ENCODE data around the gene SERPINA1.
"Not testable (repeated sequence)": the region's sequence is repeated elsewhere in the genome, so short reads cannot be mapped to it uniquely, and the experiment has no call there.

Gene SERPINA1

DNA sequence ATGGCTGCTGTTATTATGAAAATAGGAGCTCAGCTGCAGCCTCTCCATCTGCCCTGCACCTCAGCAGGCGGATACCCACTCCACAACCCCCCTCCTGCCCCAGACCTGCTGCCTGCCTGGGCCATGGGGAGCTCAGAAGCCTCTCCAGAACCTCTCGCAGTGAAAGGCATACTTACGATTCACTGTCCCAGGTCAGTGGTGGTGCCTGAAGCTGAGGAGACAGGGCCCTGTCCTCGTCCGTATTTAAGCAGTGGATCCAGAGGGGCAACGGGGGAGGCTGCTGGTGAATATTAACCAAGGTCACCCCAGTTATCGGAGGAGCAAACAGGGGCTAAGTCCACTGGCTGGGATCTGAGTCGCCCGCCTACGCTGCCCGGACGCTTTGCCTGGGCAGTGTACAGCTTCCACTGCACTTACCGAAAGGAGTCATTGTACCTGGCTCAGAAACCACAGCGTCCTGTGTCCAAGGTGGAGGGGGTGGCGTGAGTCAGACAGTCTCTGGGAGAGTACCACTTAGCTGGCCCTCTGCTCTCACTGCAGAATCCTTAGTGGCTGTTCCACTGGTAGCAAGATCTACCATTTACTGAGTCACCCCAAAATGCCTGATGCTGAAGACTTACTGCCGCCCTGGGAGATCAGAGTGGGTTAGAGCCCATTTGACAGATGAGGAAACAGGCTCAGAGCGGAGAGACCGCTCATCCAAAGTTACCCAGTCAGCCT is at the start of gene SERPINA1:
SERPINA1 (minus strand) TSS at position 219 of the 720 bp plus-strand sequence. CDS start 5,365 bp downstream, outside the sequence.
- DNase-seq, result no peak

DNA sequence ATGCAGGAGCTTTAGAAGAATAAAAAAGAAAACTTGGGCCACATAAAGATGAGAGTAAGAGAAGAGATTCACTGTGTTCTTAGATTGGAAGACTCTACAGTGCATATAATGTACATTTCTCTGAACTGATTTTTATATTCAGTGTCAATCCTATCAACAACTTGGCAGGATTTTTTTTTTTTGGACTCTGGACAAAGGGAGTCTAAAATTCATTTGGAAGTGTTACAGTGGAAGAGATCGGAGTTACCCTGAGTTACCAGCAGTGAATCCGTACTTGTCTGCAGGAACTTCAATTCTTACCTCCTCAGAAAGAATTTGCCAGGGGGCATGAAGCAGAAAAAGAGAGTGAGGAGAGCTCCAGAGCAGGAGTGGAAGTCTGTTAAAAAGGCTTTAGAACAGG is 40.2 kb upstream of the SERPINA1 start:
- DNase-seq, result no peak

DNA sequence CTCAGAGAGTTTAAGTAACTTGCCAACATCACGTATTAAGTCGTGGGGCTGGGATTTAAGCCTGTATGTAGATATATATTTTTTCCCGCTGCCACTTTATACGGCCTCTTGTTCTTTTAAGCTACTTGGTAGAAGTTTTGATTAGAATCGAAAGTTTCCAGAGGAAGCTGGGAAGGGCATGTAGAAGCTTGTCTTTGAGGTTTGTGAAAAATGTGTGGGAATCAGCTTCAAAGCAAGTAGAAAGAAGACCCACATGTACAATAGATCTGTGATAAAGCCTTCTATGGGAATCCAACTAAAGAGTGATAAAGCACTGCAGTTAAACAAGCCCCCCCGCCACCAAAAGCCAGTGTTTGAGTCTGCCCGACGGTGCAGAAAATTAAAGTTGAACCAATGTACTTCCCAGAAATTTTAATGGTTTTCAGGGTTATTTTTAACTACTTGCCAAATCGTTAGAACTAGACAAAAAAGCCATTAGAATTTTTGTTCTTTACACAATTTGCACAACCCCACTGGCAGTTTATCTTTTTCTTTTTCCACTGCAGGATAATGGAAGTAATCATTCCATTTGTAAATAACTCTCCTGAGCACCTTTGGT is 38.7 kb upstream of the SERPINA1 start:
- DNase-seq, result no peak

DNA sequence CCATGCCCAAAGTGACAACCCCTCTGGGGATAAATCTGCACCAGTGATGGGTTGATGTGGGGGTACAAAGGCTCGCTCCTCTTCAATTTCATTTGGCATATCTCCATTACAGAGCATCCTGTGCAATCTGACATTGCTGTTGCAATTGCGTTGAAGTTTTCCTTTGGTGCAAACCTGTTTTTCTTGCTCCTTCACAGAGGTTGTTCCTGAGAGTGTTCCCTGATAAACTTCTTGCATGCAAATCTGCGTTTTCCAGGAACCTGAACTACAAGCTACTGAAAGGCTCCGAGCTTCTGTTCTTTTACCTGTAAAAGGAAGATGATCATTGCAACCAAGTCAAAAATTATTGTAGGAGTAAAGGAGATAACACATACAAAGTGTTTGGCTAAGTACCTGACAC is 38.1 kb upstream of the SERPINA1 start:
- no peak for DNase-seq

DNA sequence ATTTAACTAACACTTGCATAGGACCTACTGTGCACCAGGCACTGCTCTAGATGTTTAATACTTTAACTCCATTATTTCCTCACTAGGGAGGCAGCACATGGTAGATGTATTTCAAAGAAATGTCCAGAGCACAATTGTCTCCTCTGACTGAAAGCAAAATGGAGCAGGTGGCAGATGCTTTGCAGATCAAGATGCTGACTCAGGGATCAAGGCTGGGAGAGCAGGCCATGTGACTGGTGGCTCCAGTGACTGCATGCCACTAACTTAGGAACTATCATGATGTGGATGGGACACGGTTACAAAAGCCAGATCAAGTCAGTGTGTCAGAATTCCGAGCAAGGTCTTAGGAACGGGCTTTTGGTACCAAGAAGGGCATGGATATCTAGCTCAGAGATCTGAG is 36.0 kb upstream of the SERPINA1 start:
- DNase-seq, result no peak

DNA sequence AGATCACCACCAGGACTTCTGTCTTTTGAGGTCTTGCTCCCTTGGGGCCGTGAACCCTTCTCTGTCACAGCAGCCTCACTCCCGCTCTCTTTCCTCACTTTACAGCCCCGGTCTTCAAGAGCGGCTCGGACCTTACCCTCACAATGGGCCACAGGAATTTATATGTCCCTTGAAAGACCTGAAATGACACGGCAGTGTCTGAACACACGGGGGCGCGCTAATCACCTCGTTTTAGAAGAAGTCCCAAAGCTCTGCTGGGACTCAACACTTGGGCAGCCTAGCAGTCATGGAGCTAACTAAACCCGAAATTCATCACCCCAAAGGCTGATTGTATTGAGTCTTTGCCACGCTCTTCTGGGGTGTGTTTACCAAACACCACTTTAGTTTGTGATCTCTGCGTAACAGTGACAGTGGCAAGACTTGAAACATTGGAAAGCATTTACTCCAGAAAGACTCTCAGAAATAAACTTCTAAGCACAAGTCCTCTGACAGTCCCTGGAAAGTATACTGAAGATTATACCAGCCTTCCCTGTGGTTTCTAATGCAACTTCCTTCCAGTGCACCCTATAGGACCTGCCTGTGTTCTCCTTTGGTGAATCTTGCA is 35.2 kb upstream of the SERPINA1 start:
- peak in 1 of 2 donors; percentile 34 for DNase-seq

DNA sequence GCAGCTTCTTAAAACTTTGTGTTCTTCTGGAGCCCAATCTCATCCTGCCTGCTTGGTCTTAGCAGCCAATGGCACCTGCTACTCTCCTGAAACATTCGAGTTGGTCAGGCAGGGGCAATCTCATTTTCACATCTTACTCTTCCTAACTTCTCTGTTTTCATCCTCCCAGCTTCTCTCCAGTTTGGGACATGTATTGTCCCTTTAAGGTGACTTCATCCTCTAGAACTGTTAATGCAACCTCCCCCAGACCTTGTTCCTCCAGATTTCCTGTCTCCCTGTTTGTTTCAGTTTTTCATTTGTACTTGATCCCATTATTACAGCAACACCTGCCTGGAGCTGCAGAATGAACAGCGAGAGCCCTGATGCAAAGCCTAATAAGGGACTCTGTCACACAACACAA is 32.9 kb upstream of the SERPINA1 start:
- no peak for DNase-seq

DNA sequence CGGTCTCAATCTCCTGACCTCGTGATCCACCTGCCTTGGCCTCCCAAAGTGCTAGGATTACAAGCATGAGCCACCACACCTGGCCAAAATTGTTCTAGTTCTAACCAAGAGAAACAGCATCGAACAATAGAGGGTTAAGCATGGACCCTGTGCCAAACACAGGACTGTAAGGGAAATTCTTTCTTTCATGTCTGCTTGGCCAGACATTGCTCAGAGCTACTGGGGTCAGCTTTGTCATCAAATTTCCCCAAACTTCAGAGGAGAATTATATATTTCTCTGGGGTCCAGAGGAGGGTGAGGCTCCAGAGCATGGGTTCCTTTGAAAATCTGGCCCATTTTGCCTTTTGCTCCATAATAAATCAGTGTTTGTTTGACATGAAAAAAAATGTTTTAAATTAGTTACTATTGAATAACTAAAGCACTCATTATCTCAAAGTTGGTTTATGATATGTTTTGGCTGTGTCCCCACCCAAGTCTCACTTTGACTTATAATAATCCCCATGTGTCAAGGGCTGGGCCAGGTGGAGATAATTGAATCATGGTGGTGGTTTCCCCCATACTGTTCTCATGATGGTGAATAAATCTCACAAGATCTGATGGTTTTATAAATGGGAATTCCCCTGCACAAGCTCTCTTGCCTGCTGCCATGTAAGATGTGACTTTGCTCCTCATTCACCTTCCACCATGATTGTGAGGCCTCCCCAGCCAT is 29.2 kb upstream of the SERPINA1 start:
- DNase-seq, result not testable (repeated sequence)

DNA sequence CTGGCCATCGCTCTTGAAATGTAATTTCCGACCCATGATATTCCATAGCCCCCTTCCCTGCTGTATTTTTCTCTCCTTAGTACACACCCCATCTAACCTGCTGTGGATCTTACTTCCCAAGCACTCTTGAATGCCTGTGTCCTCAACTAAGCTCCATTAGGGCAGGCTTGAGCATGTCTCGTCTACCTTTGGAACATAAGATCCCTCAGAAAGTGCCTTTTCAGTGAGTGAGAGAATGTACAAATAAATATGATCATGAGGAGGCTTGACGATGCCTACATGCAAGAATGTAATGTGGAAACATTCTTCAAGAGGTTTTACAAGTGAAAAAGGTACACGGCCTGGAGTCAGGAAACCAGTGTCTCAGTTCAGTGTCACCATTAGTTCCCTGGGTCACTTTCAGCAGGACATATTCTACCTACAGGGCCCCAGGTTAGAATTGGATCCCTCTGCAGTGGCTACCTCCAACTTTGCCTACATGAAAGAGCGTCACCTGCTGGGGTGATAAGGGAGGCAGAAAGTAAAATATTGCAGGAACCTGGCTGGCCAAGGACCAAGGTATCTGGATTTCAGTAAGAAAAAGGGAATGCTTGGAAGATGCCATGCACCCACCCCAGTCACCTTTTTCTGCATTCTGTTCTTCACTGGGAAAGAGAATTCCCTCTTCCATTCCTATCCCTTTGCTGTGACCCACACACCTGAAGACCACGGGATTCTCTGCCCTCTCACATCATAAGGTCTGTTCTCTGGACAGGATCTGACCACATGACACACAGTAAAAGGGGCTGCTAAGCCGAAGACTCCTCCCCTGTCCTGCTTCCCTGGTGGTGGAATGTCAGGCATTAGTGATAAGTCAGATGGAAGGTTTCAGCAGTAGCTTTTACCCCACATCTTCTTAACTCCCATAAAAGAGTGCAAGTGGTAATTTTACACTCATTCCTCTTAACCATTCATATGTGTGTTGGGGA is 24.6 kb upstream of the SERPINA1 start:
- no peak for DNase-seq

DNA sequence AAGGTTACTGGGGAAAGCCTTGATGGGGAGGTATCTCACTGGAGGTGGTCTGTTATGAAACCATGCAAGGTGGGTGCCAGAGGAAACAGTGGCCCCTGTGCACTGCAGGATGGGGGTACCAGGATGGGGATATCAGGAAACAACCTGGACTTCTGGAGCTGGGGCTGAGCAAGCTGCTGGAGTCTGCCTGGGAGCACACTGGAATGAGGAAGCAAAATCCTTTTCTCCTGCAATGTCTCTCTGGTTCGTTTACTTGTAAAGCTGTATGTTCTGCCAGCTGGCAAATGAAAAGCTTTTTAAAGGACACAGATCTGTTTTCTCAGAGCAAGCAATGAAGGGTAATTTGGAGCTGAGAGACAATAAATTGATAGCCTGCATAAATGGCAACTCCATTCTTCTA is 23.2 kb upstream of the SERPINA1 start:
- no peak for DNase-seq

DNA sequence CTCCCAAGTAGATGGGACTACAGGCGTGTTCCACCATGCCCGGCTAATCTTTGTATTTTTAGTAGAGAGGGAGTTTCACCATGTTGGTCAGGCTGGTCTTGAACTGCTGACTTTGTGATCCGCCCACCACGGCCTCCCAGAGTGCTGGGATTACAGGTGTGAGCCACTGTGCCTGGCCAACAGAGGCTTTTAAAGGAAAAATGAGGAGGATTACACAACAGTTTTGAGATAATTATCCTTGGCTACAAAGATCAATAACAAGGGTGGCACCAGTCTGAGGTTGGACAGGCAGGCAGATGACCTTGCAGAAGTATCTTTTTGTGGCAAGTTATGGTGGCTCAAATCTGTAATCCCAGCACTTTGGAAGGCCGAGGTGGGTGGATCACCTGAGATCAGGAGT is 21.0 kb upstream of the SERPINA1 start:
- not testable (repeated sequence) for DNase-seq

DNA sequence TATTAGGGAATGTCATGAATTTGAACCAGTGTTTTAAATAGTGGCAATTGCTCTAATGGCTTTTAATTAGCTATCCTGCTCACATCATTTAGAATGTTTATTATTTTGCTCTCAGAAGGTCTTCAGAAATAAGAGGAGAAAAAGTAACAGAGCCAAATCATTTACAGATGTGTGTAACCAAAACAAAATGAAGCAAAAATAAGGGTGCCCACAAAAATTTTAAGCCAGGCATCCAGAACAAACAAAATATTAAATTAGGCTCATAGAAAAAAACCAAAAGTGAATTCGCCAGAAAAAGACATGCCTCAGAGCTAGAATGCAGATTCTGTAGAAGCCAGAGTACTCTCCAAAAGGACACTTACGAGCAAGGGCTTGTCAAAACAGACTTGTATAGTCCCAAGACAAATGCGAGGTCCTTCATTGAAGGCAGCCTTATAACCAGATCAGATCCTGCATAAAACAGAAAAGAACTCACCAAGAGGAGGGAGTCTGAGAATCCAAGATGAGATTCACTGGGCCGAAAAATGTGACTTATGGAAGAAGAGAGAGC is 20.2 kb upstream of the SERPINA1 start:
- DNase-seq, result no peak

DNA sequence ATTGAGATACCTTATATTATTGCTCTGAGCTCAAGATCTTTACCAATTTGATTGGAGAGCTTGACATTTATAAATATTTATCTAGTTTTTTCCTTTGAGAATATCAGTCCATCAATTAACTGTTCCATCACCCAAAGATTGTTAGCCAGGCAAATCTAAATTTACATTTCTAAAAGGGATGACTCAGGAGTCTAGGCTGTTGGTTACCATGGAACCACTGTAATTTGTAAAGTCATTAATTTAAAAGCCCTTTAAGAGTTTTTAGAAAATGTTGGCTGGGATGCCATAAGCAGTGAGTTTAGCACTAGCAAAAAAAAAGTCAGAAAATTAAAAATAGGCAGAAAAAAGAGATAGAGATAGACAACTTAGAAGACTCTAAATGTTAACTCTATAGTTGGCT is 19.5 kb upstream of the SERPINA1 start:
- no peak for DNase-seq

DNA sequence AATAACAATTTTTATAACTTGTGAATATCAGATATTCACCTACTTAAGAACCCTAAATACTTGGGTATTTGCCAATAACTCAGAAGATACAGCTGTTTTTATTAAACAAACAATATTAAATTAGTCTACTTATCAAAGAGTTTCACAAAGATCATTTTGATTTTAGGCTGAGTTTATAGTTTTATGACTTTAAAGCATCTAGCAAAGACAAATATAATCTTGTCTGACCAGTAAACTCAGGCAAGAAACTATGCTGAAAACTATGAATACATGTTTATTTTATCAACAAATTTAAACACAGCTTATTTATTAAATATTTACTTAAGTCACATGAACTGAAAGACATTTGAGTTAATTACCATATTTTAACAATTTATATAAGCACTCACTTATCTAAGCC is 18.5 kb upstream of the SERPINA1 start:
- no peak for DNase-seq

DNA sequence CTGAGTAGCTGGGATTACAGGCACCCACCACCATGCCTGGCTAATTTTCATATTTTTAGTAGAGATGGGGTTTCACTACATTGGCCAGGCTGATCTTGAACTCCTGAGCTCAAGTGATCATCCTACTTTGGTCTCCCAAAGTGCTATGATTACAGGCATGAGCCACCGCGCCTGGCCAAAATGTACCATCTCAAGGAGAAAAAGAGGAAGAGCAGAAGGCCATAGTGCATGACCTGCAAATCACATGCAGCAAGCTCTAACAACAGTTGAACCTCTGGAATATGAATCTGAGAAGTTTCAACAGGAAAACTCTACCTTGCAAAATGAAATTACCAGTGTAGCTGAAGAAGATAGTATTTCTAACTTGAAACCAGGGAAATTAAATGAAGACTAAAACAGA is 17.1 kb upstream of the SERPINA1 start:
- DNase-seq, result no peak

DNA sequence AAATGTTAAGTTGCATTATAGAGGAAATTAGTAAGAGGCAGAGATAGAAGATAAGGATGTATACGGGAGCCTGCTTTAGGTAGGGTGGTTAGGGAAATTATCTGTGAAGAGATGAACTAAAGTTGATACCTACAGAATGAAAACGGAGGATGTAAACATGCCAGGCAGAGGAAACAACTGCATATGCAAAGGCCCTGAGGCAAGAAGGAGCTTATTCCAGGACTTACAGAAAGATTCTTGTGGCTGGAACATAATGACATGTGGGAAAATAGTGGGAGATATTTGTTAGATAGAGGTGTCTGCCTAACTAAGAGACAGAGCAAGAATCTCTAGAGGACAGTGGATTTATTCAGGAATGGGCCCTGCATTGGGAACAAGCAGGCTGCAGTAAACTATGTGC is 16.2 kb upstream of the SERPINA1 start:
- DNase-seq, result no peak

DNA sequence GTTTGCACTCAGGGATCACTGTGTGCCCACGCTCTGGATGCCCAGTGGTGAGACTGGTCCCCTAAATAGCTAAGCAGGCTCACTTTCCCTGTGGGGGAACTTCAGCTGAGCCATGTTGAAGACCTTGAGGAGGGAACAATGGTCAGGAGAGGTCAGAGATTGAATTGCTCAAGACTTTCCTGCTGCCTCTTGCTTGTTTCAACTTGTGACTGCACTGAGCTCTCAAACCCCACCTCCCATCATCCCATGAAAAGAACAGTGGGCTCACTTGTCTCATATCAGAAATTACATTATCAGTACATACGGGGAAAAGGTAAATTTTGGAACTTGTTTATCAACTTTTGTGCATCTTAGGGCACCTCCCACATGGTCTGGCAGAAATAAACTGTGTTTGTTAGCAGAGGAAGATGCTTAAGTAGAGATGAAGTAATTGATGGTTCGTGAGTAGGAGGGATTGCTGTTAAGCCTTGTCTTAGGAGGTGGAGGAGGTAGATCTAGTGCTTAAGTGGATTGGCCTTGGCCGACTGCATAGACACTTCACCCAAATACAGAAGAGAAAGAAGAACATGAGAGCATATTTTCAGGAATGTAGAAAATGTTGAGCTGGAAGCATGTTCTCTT is 15.0 kb upstream of the SERPINA1 start:
- no peak for DNase-seq

DNA sequence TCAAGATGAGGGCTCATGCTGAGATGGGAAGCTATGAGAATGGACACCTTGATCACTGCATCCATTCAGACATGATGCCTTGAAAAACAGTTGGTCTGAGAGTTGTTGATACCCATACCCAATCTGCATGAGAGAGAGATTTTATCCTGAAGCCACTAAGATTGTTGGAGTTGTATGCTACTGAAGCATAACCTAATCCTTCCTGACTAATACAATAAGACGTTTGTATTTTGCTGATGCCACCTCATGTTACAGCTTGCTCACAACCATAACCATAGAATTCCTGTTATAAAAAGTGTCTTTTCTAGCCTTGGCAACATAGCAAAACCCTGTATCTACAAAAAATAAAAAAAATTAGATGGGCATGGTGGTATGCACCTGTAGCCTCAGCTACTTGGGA is 12.7 kb upstream of the SERPINA1 start:
- no peak for DNase-seq

DNA sequence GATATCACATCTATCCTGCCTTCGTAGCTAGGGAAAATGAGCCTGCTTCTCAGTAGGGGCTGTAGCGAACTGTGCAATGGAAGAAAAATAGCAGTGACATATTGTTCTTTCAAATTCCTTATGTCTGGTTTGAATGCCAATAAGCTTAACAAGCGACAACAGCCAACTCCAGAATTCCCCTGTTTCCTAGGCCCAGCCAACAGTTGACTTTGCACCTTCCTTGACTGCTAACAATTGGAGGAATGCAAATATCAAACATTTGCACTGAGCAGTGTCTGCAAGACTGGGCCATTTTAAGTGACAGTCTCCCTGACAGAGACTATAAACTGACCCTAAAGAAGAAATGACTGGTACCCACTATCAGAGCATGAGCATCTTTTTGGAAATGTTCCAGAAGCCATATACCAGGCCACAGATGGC is 12.0 kb upstream of the SERPINA1 start:
- no peak for DNase-seq

DNA sequence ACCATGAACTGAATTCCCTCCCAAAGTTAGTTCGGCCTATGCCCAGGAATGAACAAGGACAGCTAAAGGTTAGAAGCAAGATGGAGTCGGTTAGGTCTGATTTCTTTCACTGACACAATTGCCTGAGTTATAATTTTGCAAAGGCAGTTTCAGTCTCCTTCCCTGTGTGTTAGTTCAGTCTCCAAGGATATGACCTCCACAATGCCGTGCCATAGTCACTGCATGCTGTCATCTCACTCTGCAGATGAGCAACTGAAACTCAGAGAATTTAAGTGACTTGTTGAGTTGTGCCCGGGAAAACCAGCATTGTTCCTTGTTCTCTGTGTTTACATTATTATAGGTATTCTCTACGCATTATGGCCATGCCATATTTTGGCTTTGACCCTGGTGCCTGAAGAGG is 10.1 kb upstream of the SERPINA1 start:
- no peak for DNase-seq

DNA sequence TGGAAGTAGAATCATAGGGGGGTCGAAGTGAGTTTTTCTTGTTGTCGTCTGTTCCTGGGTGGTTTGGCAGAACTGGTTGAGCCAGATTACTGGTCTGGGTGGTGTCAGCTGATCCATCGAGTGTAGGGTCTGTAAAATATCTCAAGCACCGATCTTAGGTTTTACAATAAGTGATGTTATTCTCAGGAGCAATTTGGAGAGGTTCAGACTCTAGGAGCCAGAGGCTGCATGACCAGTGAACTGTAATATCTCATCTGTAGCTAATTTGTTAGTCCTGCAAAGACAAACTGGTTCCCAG is 9.7 kb upstream of the SERPINA1 start:
- DNase-seq, result no peak

Data from bone marrow (tissue), 2 donors.